Uterus (tissue), 2 donors: ENCODE data around the gene IL4R.
"Not testable (repeated sequence)": the region's sequence is repeated elsewhere in the genome, so short reads cannot be mapped to it uniquely, and the experiment has no call there.

Source experiments
- POLR2A ChIP-seq, 2 donors: fragments of 450-650 bp; IDR thresholded peaks; one replicate each; pipeline ENCODE4 v1.6.1; 2016; ENCODE audit warnings: antibody characterized with exemption in 2 of 2, mild to moderate bottlenecking in 1 of 2, moderate library complexity in 1 of 2
- TF ChIP-seq, protein P1 (sequence below), 4 experiments: fragments of 200-600 bp in 2 of 4; fragments of 450-650 bp in 2 of 4; sonication (generic) in 2 of 4; IDR thresholded peaks; one replicate each; pipeline ENCODE4 v1.5.1; 2016 to 2019; ENCODE audit warnings: antibody characterized with exemption in 4 of 4, mild to moderate bottlenecking in 2 of 4, moderate library complexity in 1 of 4

DNA sequence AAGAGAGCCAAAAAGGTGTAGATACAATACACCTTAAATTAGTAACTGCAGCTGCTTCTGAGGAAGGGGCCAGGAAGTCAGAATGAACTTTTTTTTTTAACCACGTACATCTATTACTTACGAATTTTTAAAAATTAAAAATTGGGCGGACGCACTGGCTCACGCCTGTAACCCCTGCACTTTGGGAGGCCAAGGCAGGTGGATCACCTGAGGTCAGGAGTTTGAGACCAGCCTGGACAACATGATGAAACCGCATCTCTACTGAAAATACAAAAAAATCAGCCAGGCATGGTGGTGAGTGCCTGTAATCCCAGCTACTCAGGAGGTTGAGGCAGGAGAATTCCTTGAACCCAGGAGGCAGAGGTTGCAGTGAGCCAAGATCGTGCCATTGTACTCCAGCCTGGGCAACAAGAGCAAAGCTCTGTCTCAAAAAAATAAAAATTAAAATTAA is 39.3 kb upstream of the IL4R start:
- TF ChIP-seq, protein P1, sequence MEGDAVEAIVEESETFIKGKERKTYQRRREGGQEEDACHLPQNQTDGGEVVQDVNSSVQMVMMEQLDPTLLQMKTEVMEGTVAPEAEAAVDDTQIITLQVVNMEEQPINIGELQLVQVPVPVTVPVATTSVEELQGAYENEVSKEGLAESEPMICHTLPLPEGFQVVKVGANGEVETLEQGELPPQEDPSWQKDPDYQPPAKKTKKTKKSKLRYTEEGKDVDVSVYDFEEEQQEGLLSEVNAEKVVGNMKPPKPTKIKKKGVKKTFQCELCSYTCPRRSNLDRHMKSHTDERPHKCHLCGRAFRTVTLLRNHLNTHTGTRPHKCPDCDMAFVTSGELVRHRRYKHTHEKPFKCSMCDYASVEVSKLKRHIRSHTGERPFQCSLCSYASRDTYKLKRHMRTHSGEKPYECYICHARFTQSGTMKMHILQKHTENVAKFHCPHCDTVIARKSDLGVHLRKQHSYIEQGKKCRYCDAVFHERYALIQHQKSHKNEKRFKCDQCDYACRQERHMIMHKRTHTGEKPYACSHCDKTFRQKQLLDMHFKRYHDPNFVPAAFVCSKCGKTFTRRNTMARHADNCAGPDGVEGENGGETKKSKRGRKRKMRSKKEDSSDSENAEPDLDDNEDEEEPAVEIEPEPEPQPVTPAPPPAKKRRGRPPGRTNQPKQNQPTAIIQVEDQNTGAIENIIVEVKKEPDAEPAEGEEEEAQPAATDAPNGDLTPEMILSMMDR (IDR thresholded peaks at IDR 0.05): not testable (repeated sequence)
- not testable (repeated sequence) for TF ChIP-seq POLR2A (IDR thresholded peaks at IDR 0.05)
